Measurements from ENCODE around the gene KIF16B.

Gene KIF16B

DNA sequence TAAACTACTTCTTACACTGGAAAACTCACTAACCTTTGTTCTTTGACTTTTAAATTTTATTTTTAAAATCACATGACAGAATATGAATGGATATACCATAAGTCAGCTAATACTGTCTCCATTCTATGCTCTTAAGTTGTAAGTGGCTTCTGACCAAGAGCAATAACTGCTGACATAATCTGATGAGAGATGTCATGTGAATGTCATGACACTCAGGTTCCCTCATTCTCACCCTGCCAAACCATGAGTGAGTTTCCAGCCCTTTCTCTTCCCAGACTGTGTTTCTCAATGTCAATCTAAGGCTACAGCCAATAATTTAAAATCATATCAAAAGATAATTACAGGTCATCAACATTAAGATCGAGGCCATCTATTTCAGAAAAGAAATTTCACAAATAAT is 39.7 kb downstream of the KIF16B start:
- H3K36me3 ChIP-seq (ENCODE audit: control insufficient read depth in 2 of 2, insufficient read depth in 1 of 2, low read length in 2 of 2), result no peaks in the 10 kb centered on the region
- no peaks in the 10 kb centered on the region for H3K9me3 ChIP-seq (ENCODE audit: control insufficient read depth, insufficient read depth, low read depth, low read length)
- ChIA-PET CTCF (interaction anchor here (0.6 kb wide), 1 partner anchor 183 kb away, joined by 3 read pairs; no protein-coding TSS in a partner anchor), POLR2A (no interaction called here)
- H3K4me1 ChIP-seq (ENCODE audit: control insufficient read depth, insufficient read depth, low read length), result peaks cover 2% of the 10 kb centered on the region; the same call in 1 of the 2 replicates
- H3K27ac ChIP-seq (ENCODE audit: extremely low read depth, low read depth, low read length), result no peak overlapping the region
- no peak for TF ChIP-seq ZSCAN30 (tag by site-specific recombination; IDR thresholded peaks at IDR 0.05)
- TF ChIP-seq OVOL3 (tag by site-specific recombination; IDR thresholded peaks at IDR 0.05), result no peak
- TF ChIP-seq, protein P1, sequence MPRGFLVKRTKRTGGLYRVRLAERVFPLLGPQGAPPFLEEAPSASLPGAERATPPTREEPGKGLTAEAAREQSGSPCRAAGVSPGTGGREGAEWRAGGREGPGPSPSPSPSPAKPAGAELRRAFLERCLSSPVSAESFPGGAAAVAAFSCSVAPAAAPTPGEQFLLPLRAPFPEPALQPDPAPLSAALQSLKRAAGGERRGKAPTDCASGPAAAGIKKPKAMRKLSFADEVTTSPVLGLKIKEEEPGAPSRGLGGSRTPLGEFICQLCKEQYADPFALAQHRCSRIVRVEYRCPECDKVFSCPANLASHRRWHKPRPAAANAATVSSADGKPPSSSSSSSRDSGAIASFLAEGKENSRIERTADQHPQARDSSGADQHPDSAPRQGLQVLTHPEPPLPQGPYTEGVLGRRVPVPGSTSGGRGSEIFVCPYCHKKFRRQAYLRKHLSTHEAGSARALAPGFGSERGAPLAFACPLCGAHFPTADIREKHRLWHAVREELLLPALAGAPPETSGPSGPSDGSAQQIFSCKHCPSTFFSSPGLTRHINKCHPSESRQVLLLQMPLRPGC (tag by site-specific recombination; IDR thresholded peaks at IDR 0.05), result no peak
- no peak for TF ChIP-seq ZNF76 (tag by site-specific recombination; IDR thresholded peaks at IDR 0.05; ENCODE audit: borderline replicate concordance, low read depth)
- no peak for TF ChIP-seq ZNF600 (tag by site-specific recombination; IDR thresholded peaks at IDR 0.05)
- no peak for TF ChIP-seq ZNF391 (tag by site-specific recombination; IDR thresholded peaks at IDR 0.05; ENCODE audit: borderline replicate concordance, low read depth)
- TF ChIP-seq, protein P2, sequence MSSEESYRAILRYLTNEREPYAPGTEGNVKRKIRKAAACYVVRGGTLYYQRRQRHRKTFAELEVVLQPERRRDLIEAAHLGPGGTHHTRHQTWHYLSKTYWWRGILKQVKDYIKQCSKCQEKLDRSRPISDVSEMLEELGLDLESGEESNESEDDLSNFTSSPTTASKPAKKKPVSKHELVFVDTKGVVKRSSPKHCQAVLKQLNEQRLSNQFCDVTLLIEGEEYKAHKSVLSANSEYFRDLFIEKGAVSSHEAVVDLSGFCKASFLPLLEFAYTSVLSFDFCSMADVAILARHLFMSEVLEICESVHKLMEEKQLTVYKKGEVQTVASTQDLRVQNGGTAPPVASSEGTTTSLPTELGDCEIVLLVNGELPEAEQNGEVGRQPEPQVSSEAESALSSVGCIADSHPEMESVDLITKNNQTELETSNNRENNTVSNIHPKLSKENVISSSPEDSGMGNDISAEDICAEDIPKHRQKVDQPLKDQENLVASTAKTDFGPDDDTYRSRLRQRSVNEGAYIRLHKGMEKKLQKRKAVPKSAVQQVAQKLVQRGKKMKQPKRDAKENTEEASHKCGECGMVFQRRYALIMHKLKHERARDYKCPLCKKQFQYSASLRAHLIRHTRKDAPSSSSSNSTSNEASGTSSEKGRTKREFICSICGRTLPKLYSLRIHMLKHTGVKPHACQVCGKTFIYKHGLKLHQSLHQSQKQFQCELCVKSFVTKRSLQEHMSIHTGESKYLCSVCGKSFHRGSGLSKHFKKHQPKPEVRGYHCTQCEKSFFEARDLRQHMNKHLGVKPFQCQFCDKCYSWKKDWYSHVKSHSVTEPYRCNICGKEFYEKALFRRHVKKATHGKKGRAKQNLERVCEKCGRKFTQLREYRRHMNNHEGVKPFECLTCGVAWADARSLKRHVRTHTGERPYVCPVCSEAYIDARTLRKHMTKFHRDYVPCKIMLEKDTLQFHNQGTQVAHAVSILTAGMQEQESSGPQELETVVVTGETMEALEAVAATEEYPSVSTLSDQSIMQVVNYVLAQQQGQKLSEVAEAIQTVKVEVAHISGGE (tag by site-specific recombination; conservative IDR thresholded peaks at IDR 0.05; ENCODE audit: low read depth), result no peak
- TF ChIP-seq ZNF514 (tag by site-specific recombination; IDR thresholded peaks at IDR 0.05), result no peak
- TF ChIP-seq ZNF239 (tag by site-specific recombination; IDR thresholded peaks at IDR 0.05), result no peak
- no peak for TF ChIP-seq ZNF776 (tag by site-specific recombination; IDR thresholded peaks at IDR 0.05; ENCODE audit: borderline replicate concordance)
- TF ChIP-seq ZNF658 (tag by site-specific recombination; IDR thresholded peaks at IDR 0.05), result no peak
- TF ChIP-seq, protein P3, sequence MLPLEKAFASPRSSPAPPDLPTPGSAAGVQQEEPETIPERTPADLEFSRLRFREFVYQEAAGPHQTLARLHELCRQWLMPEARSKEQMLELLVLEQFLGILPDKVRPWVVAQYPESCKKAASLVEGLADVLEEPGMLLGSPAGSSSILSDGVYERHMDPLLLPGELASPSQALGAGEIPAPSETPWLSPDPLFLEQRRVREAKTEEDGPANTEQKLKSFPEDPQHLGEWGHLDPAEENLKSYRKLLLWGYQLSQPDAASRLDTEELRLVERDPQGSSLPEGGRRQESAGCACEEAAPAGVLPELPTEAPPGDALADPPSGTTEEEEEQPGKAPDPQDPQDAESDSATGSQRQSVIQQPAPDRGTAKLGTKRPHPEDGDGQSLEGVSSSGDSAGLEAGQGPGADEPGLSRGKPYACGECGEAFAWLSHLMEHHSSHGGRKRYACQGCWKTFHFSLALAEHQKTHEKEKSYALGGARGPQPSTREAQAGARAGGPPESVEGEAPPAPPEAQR (tag by site-specific recombination; IDR thresholded peaks at IDR 0.05), result no peak
- no peak for TF ChIP-seq MYNN (tag by site-specific recombination; IDR thresholded peaks at IDR 0.05; ENCODE audit: borderline replicate concordance)
- no peak for TF ChIP-seq ZNF433 (tag by site-specific recombination; IDR thresholded peaks at IDR 0.05; ENCODE audit: low read depth)
- no peak overlapping the region for H3K4me3 ChIP-seq (ENCODE audit: low read depth, low read length)

DNA sequence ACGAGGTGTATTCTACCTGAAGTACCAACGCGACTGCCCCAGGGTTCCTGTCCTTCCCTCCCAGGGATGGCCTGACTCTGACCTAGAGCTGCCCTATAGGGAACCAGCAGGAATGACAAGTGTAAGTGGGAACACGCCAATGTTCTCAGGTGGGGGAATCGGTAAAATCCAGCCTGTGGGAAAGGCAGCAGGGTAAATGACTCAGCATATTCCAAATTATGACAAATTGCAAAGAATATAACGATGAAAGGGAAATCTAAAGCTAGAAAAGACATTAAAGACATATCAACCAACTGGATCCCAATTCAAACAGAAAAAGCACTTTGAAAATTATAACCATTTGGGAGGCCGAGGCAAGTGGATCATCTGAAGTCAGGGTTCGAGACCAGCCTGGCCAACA is 41.8 kb downstream of the KIF16B start:
- Histone ChIP-seq H3K27ac (ENCODE audit: extremely low read depth, low read depth, low read length) (no peak overlapping the region), H3K36me3 (ENCODE audit: control insufficient read depth in 2 of 2, insufficient read depth in 1 of 2, low read length in 2 of 2) (no peaks in the 10 kb centered on the region), H3K4me1 (ENCODE audit: control insufficient read depth, insufficient read depth, low read length) (peaks cover 6% of the 10 kb centered on the region; the same call in 1 of the 2 replicates), H3K4me3 (ENCODE audit: low read depth, low read length) (no peak overlapping the region), H3K9me3 (ENCODE audit: control insufficient read depth, insufficient read depth, low read depth, low read length) (no peaks in the 10 kb centered on the region)
- TF ChIP-seq KLF9 (tag by site-specific recombination; IDR thresholded peaks at IDR 0.05; ENCODE audit: low read depth) (no peak), EGR2 (tag by site-specific recombination; IDR thresholded peaks at IDR 0.05; ENCODE audit: low read depth) (no peak), ZNF184 (tag by site-specific recombination; IDR thresholded peaks at IDR 0.05) (no peak), ZNF624 (tag by site-specific recombination; IDR thresholded peaks at IDR 0.05) (no peak), ZSCAN16 (tag by site-specific recombination; IDR thresholded peaks at IDR 0.05) (no peak), TCF7L2 (IDR thresholded peaks at IDR 0.05; ENCODE audit: borderline replicate concordance, low read depth, low read length) (no peak), ZNF571 (tag by site-specific recombination; IDR thresholded peaks at IDR 0.05) (no peak), ZNF561 (tag by site-specific recombination; IDR thresholded peaks at IDR 0.05; ENCODE audit: borderline replicate concordance) (no peak), ZNF404 (tag by site-specific recombination; IDR thresholded peaks at IDR 0.05) (no peak), ZNF521 (tag by site-specific recombination; IDR thresholded peaks at IDR 0.05) (no peak)
- POLR2A ChIA-PET, result no interaction called here
- CTCF ChIA-PET, result no interaction called here

All from HEK293 (cell line).